ENCODE results near the gene TMEM108.

The TMEM108 gene

DNA sequence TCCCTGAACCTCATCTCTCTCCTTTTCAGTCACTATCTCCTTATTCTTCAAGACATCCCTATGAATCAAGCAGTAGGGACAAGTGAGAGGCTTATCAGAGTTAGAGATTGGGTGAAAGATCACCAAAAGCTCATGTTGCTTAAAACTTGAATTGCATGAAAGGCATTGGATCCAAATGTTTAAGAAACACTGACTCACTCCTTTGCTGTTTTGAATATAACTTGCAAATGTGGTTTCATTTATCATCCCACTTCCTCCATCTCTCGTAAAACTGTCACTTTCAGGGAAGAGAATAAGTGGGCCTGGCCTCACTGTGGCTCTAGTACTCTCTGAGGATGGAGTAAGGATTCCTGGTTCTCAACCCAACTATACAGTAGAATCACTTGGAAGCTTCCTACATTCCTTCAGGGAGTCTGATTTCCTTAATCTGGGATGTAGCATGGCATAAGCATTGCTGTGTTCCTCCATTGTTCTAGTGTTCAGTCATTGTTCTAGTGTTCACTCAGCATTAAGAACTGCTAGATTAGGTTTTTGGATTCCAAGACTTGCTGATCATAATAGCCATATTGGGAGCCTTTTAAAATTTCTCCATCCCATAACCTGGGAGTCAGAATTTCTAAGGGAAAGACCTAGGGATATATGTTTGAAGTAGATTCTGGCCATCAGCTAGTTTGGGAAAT, 171.8 kb downstream of the TMEM108 start (continued):
- TF ChIP-seq, protein P1, sequence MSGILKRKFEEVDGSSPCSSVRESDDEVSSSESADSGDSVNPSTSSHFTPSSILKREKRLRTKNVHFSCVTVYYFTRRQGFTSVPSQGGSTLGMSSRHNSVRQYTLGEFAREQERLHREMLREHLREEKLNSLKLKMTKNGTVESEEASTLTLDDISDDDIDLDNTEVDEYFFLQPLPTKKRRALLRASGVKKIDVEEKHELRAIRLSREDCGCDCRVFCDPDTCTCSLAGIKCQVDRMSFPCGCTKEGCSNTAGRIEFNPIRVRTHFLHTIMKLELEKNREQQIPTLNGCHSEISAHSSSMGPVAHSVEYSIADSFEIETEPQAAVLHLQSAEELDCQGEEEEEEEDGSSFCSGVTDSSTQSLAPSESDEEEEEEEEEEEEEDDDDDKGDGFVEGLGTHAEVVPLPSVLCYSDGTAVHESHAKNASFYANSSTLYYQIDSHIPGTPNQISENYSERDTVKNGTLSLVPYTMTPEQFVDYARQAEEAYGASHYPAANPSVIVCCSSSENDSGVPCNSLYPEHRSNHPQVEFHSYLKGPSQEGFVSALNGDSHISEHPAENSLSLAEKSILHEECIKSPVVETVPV (CRISPR knock-in tag; IDR thresholded peaks at IDR 0.05), result no peak
- TF ChIP-seq ZFP3 (CRISPR knock-in tag; IDR thresholded peaks at IDR 0.05) (no peak), TOX (CRISPR knock-in tag; IDR thresholded peaks at IDR 0.05; ENCODE audit: borderline replicate concordance) (no peak), ZNF565 (CRISPR knock-in tag; conservative IDR thresholded peaks at IDR 0.05; ENCODE audit: low read depth) (no peak), ZNF8 (CRISPR knock-in tag; IDR thresholded peaks at IDR 0.05) (no peak), ZFP30 (CRISPR knock-in tag; IDR thresholded peaks at IDR 0.05) (no peak)
- TF ChIP-seq, protein P2, sequence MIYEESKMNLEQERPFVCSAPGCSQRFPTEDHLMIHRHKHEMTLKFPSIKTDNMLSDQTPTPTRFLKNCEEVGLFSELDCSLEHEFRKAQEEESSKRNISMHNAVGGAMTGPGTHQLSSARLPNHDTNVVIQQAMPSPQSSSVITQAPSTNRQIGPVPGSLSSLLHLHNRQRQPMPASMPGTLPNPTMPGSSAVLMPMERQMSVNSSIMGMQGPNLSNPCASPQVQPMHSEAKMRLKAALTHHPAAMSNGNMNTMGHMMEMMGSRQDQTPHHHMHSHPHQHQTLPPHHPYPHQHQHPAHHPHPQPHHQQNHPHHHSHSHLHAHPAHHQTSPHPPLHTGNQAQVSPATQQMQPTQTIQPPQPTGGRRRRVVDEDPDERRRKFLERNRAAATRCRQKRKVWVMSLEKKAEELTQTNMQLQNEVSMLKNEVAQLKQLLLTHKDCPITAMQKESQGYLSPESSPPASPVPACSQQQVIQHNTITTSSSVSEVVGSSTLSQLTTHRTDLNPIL (CRISPR knock-in tag; IDR thresholded peaks at IDR 0.05; ENCODE audit: low read depth), result no peak

DNA sequence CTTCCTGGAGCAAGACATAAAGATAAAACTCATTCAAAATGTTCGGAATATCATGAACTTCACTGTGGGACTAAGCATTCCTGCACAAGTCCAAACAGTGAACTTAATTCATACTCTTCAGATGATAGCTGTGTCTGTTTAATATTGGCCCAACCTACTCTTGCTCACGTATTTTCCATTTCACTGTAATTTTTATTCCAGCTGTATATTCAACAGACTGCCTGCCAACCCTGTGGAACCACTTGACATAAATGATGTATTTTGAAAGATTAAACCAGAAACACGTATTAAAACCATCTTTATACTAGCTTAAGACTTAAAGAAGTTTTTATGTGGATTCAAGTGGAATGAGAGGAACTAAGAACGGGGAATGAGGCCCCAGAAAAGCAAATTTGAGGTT, 172.5 kb downstream of the TMEM108 start:
- TF ChIP-seq PPARA (CRISPR knock-in tag; IDR thresholded peaks at IDR 0.05; ENCODE audit: borderline replicate concordance), result no peak
- TF ChIP-seq, protein P3, sequence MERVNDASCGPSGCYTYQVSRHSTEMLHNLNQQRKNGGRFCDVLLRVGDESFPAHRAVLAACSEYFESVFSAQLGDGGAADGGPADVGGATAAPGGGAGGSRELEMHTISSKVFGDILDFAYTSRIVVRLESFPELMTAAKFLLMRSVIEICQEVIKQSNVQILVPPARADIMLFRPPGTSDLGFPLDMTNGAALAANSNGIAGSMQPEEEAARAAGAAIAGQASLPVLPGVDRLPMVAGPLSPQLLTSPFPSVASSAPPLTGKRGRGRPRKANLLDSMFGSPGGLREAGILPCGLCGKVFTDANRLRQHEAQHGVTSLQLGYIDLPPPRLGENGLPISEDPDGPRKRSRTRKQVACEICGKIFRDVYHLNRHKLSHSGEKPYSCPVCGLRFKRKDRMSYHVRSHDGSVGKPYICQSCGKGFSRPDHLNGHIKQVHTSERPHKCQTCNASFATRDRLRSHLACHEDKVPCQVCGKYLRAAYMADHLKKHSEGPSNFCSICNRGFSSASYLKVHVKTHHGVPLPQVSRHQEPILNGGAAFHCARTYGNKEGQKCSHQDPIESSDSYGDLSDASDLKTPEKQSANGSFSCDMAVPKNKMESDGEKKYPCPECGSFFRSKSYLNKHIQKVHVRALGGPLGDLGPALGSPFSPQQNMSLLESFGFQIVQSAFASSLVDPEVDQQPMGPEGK (CRISPR knock-in tag; IDR thresholded peaks at IDR 0.05; ENCODE audit: borderline replicate concordance), result no peak

DNA sequence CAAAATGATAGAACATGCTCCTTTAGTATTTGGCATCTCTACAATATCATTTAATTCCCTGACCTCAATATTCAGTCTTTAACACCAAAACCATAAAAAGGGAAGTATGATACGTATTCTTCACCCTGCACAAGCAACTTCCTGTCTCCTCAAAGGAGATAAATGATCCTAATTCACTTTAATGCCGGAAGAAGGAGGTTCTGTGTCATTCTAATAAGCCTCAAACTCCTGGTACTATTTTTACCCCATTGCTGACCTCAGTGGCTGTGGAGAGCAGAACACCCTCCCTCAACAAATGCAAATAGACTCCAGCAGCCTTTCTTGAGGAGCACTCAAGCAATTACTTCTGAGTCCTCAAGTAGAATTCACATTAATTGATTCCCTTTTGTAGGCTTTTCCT, 173.3 kb downstream of the TMEM108 start:
- peak; percentile 89 for ATAC-seq
- TF ChIP-seq SNAI2 (CRISPR knock-in tag; IDR thresholded peaks at IDR 0.05) (no peak), TOX (CRISPR knock-in tag; IDR thresholded peaks at IDR 0.05; ENCODE audit: borderline replicate concordance) (peak; percentile 76; the same call in 1 of the 2 replicates)

More for the DNA sequence above, 172.5 kb downstream of the TMEM108 start:
- ATAC-seq, result no peak; the same call in 2 of the 3 replicates

DNA sequence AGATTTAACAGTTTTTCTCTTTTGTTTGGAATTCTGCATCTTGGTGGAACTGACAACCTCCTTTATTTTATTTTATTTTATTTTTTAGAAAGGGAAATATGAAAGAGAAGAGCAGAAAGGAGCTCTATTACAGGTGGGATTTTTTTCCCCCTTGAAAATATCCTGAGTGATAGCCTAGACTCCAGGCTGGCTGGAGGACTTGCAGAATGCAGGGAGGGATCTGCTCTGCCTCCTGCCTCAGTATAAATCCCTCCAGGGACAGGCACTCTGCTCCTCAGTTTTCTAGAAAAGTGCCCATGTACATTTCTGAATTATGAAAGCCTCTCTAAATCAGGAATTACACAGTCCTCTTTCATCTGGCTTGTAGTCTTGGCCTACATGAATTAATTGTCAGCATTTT, 173.7 kb downstream of the TMEM108 start:
- ATAC-seq, result peak; percentile 6; the same call in 1 of the 3 replicates
- TF ChIP-seq ZFP3 (CRISPR knock-in tag; IDR thresholded peaks at IDR 0.05), result no peak
- TF ChIP-seq ARNTL (CRISPR knock-in tag; IDR thresholded peaks at IDR 0.05; ENCODE audit: borderline replicate concordance, low read depth), result no peak
- no peak for TF ChIP-seq OSR1 (CRISPR knock-in tag; IDR thresholded peaks at IDR 0.05)
- TF ChIP-seq GLIS3 (CRISPR knock-in tag; IDR thresholded peaks at IDR 0.05), result no peak
- TF ChIP-seq ZC3H10 (CRISPR knock-in tag; IDR thresholded peaks at IDR 0.05), result no peak
- TF ChIP-seq, protein P4, sequence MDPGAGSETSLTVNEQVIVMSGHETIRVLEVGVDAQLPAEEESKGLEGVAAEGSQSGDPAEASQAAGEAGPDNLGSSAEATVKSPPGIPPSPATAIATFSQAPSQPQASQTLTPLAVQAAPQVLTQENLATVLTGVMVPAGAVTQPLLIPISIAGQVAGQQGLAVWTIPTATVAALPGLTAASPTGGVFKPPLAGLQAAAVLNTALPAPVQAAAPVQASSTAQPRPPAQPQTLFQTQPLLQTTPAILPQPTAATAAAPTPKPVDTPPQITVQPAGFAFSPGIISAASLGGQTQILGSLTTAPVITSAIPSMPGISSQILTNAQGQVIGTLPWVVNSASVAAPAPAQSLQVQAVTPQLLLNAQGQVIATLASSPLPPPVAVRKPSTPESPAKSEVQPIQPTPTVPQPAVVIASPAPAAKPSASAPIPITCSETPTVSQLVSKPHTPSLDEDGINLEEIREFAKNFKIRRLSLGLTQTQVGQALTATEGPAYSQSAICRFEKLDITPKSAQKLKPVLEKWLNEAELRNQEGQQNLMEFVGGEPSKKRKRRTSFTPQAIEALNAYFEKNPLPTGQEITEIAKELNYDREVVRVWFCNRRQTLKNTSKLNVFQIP (CRISPR knock-in tag; IDR thresholded peaks at IDR 0.05; ENCODE audit: borderline replicate concordance, low read depth), result no peak
- TF ChIP-seq BACH2 (CRISPR knock-in tag; IDR thresholded peaks at IDR 0.05; ENCODE audit: borderline replicate concordance), result no peak
- no peak for TF ChIP-seq ZFP30 (CRISPR knock-in tag; IDR thresholded peaks at IDR 0.05)
- TF ChIP-seq, protein P3 (CRISPR knock-in tag; IDR thresholded peaks at IDR 0.05; ENCODE audit: borderline replicate concordance), result no peak
- no peak for TF ChIP-seq ZNF8 (CRISPR knock-in tag; IDR thresholded peaks at IDR 0.05)
- no peak for TF ChIP-seq CSDC2 (CRISPR knock-in tag; IDR thresholded peaks at IDR 0.05)
- TF ChIP-seq, protein P2 (CRISPR knock-in tag; IDR thresholded peaks at IDR 0.05; ENCODE audit: low read depth), result no peak
- no peak for TF ChIP-seq RARB (CRISPR knock-in tag; IDR thresholded peaks at IDR 0.05)
